Activated gamma-delta T cell treated with Interleukin-2 at 50 U/mL for 16 hours (primary cell): Measurements from ENCODE around the gene NDUFAB1.
"Not testable (repeated sequence)": the region's sequence is repeated elsewhere in the genome, so short reads cannot be mapped to it uniquely, and the experiment has no call there.

ENCODE experiments used
- DNase-seq: peaks from one replicate; pipeline ENCODE4 v3.0.0-alpha.2; 2020

Gene NDUFAB1

GRCh38 chr16:23583271-23583670 lies 12.8 kb downstream of the NDUFAB1 start:
- DNase-seq: not testable (repeated sequence)

- DNase-seq: no peak
Measured at GRCh38 chr16:23581764-23582163, 14.4 kb downstream of the NDUFAB1 start.

- DNase-seq: no peak
Measured at GRCh38 chr16:23580391-23580790, 15.7 kb downstream of the NDUFAB1 start.

- DNase-seq: no peak
Measured at GRCh38 chr16:23579371-23579770, 16.7 kb downstream of the NDUFAB1 start.

GRCh38 chr16:23578101-23578830 lies 17.9 kb downstream of the NDUFAB1 start:
- no peak for DNase-seq

- DNase-seq: no peak
Measured at GRCh38 chr16:23577493-23577892, 18.6 kb downstream of the NDUFAB1 start.

- no peak for DNase-seq
Measured at GRCh38 chr16:23575834-23576233, 20.3 kb downstream of the NDUFAB1 start.

- no peak for DNase-seq
Measured at GRCh38 chr16:23573817-23574216, 22.3 kb downstream of the NDUFAB1 start.

GRCh38 chr16:23572394-23572793 lies 23.7 kb downstream of the NDUFAB1 start:
- no peak for DNase-seq

GRCh38 chr16:23571895-23572294 lies 24.2 kb downstream of the NDUFAB1 start:
- DNase-seq: no peak

GRCh38 chr16:23570992-23571632 lies 25.0 kb downstream of the NDUFAB1 start:
- no peak for DNase-seq

GRCh38 chr16:23567602-23568001 lies 28.5 kb downstream of the NDUFAB1 start:
- no peak for DNase-seq

- DNase-seq: no peak
Measured at GRCh38 chr16:23566724-23567123, 29.4 kb downstream of the NDUFAB1 start.

GRCh38 chr16:23564575-23565363 lies 31.3 kb downstream of the NDUFAB1 start:
- no peak for DNase-seq

GRCh38 chr16:23563186-23563585 lies 32.9 kb downstream of the NDUFAB1 start:
- DNase-seq: no peak

GRCh38 chr16:23562505-23562904 lies 33.6 kb downstream of the NDUFAB1 start:
- no peak for DNase-seq

- DNase-seq: no peak
Measured at GRCh38 chr16:23561586-23561985, 34.5 kb downstream of the NDUFAB1 start.

GRCh38 chr16:23557779-23558702 lies 38.1 kb downstream of the NDUFAB1 start:
- DNase-seq: peak; percentile 7

- peak; percentile 95 for DNase-seq
Measured at GRCh38 chr16:23556881-23557778, 39.0 kb downstream of the NDUFAB1 start, which contains the start of the genes EARS2 and UBFD1. Gene EARS2 (minus strand): TSS chr16:23557350. CDS start chr16:23557343, 7 bp downstream. Gene UBFD1 (plus strand): TSS chr16:23557727. CDS start chr16:23557743, 16 bp downstream.

GRCh38 chr16:23554536-23554935 lies 41.6 kb downstream of the NDUFAB1 start:
- no peak for DNase-seq

GRCh38 chr16:23552161-23552560 lies 44.0 kb downstream of the NDUFAB1 start:
- DNase-seq: no peak
